K562 (cell line): ENCODE measurements around the gene GALNT9. TPM values are rescaled to one million over a fixed set of nuclear protein-coding genes. Genes with fewer than 3 reads are reported as not detected.

Experiments used
- ATAC-seq: fragments of 200-7000 bp; cut with Tn5 transposase; 3 replicates; pipeline ENCODE4 v1.9.1; 2020; ENCODE audit warnings: moderate library complexity
- BruUV-seq: library from RNA; stranded (reverse); fragments of 400-500 nt; replicated peaks from 2 replicates; lab custom pipeline; 2021; lab: Mats Ljungman, UMichigan
- CTCF ChIA-PET: fragments of 300-600 bp; formaldehyde crosslinking; extraction: SDS; loops from one replicate; lab custom pipeline; 2021; ENCODE audit warnings: low intra/inter-chr PET ratio; lab: Yijun Ruan, JAX
- POLR2A ChIA-PET: fragments of 300-600, 350-650 bp; sonication (Branson Sonifier 250); formaldehyde crosslinking; extraction: SDS; loops from one replicate; lab custom pipeline; 2021; ENCODE audit warnings: antibody characterized with exemption, inconsistent platforms; lab: Yijun Ruan, JAX
- DNase-seq, 4 experiments: peaks; one replicate each; pipeline versions ENCODE4 v3.0.0 to v3.0.0-alpha.2; 2011 to 2018; ENCODE audit warnings: low spot score in 3 of 4, mixed read lengths in 3 of 4; ENCODE audit errors: extremely low read depth in 1 of 4
- FAIRE-seq: peaks from 2 replicates; lab custom pipeline; 2011; peaks lifted over from hg19 to GRCh38; lab: Jason Lieb, UNC
- H2AFZ ChIP-seq: 2 replicates; pipeline ENCODE4 v1.6.0; 2011; ENCODE audit warnings: low read depth, low read length, control low read depth, inconsistent platforms
- H3K27ac ChIP-seq: fragments of 200-600 bp; 3 replicates; pipeline ENCODE4 v1.8.0; 2011; ENCODE audit warnings: low read depth, mild to moderate bottlenecking, control low read depth, inconsistent platforms, low read length, moderate library complexity, mixed read lengths; ENCODE audit errors: extremely low read depth
- H3K27me3 ChIP-seq, 2 experiments: fragments of 300-600 bp in 1 of 2; 2 replicates in 1 of 2; 3 replicates in 1 of 2; pipeline versions ENCODE4 v1.6.0 to v1.8.0; 2011; ENCODE audit warnings: inconsistent platforms in 2 of 2, low read length in 2 of 2, mild to moderate bottlenecking in 1 of 2, mixed read lengths in 1 of 2, moderate library complexity in 1 of 2; ENCODE audit not compliant: control insufficient read depth in 2 of 2, insufficient read depth in 2 of 2
- H3K36me3 ChIP-seq: fragments of 300-600 bp; 3 replicates; pipeline ENCODE4 v1.8.0; 2011; ENCODE audit warnings: mild to moderate bottlenecking, low read length, inconsistent platforms; ENCODE audit not compliant: control insufficient read depth, insufficient read depth
- H3K4me1 ChIP-seq, 2 experiments: fragments of 200-600 bp in 1 of 2; replicated peaks in 1 of 2; 2 replicates in 1 of 2; 3 replicates in 1 of 2; pipeline versions ENCODE4 v1.5.1 to v1.8.0; 2011; ENCODE audit warnings: inconsistent platforms in 2 of 2, low read length in 2 of 2, mild to moderate bottlenecking in 1 of 2, mixed read lengths in 1 of 2, moderate library complexity in 1 of 2; ENCODE audit not compliant: control insufficient read depth in 2 of 2, insufficient read depth in 2 of 2
- H3K4me2 ChIP-seq: 2 replicates; pipeline ENCODE4 v1.6.1; 2011; ENCODE audit warnings: low read length, control low read depth, inconsistent platforms, mixed read lengths; ENCODE audit not compliant: insufficient read depth
- H3K4me3 ChIP-seq: fragments of 200-600 bp; sonication (generic), shearing (Covaris generic); 2 replicates; pipeline ENCODE4 v1.5.1; 2016; ENCODE audit warnings: control low read depth, inconsistent platforms
- H3K79me2 ChIP-seq: fragments of 200-600 bp; 3 replicates; pipeline ENCODE4 v1.8.0; 2011; ENCODE audit warnings: low read length, inconsistent platforms; ENCODE audit not compliant: control insufficient read depth, insufficient read depth
- H3K9ac ChIP-seq, 2 experiments: 2 replicates each; pipeline versions ENCODE4 v1.6.0 to v1.6.1; 2011; ENCODE audit warnings: low read depth in 2 of 2, low read length in 2 of 2, control low read depth in 1 of 2, inconsistent platforms in 1 of 2, mild to moderate bottlenecking in 1 of 2, mixed read lengths in 1 of 2; ENCODE audit not compliant: insufficient read depth in 1 of 2
- H3K9me1 ChIP-seq: one replicate; pipeline ENCODE4 v1.6.0; 2011; ENCODE audit warnings: inconsistent platforms, mild to moderate bottlenecking, low read length, moderate library complexity; ENCODE audit not compliant: control insufficient read depth, insufficient read depth
- H3K9me3 ChIP-seq: replicated peaks from 2 replicates; pipeline ENCODE4 v1.5.1; 2011; ENCODE audit warnings: low read depth, low read length, inconsistent platforms; ENCODE audit not compliant: control insufficient read depth, insufficient read depth
- H4K20me1 ChIP-seq: replicated peaks from 2 replicates; pipeline ENCODE4 v1.6.1; 2011; ENCODE audit warnings: low read length, inconsistent platforms, mixed read lengths; ENCODE audit not compliant: control insufficient read depth, insufficient read depth
- CAMTA2 ChIP-seq: fragments of 250-450 bp; sonication (Bioruptor Pico); conservative IDR thresholded peaks from 2 replicates; pipeline ENCODE4 v1.5.1; 2022
- DNMT1 ChIP-seq: fragments of 450-650 bp; IDR thresholded peaks from 2 replicates; pipeline ENCODE4 v1.6.1; 2016; ENCODE audit warnings: antibody characterized with exemption, mild to moderate bottlenecking
- EGR1 ChIP-seq: fragments of 450-650 bp; conservative IDR thresholded peaks from 2 replicates; pipeline ENCODE4 v1.6.1; 2017; ENCODE audit warnings: mild to moderate bottlenecking
- NCOA6 ChIP-seq: fragments of 450-650 bp; IDR thresholded peaks from 2 replicates; pipeline ENCODE4 v1.6.1; 2017; ENCODE audit warnings: mild to moderate bottlenecking
- SMARCE1 ChIP-seq: fragments of 450-650 bp; IDR thresholded peaks from 2 replicates; pipeline ENCODE4 v1.7.1; 2016; ENCODE audit warnings: mild to moderate bottlenecking
- STAT5A ChIP-seq: IDR thresholded peaks from 2 replicates; pipeline ENCODE4 v1.6.1; 2012; ENCODE audit warnings: low read length, inconsistent platforms, borderline replicate concordance
- ZBTB8A ChIP-seq: fragments of 450-650 bp; IDR thresholded peaks from 2 replicates; pipeline ENCODE4 v1.6.1; 2018; ENCODE audit warnings: mild to moderate bottlenecking, moderate library complexity; ENCODE audit not compliant: partially characterized antibody
- ZNF282 ChIP-seq: sonication (generic); formaldehyde crosslinking; IDR thresholded peaks from 2 replicates; pipeline ENCODE4 v1.8.1; 2023; ENCODE audit warnings: missing genetic modification reagents
- ZNF583 ChIP-seq: fragments of 250-450 bp; sonication (Bioruptor Pico); IDR thresholded peaks from 2 replicates; pipeline ENCODE4 v1.4.0; 2020
- ZNF644 ChIP-seq: fragments of 200-800 bp; sonication (Bioruptor generic); IDR thresholded peaks from 2 replicates; pipeline ENCODE4 v1.6.1; 2016; ENCODE audit warnings: low read depth, missing genetic modification characterization, missing compliant biosample characterization
- WGBS: fragments of 100-300 bp; shearing (Covaris generic); methylation state at CpG from one replicate; pipeline ENCODE4 v1.1.6; 2016; ENCODE audit warnings: low coverage, mixed read lengths; ENCODE audit not compliant: insufficient coverage; ENCODE audit errors: missing lambda C conversion rate; 5-methylcytosine and 5-hydroxymethylcytosine counted together
- in situ Hi-C: fragments of 300-500 bp; cut with MboI; formaldehyde crosslinking; loops from 4 replicates; pipeline ENCODE4 v1.15.0; 2018; ENCODE audit warnings: inconsistent platforms, mixed read lengths
- intact Hi-C: fragments of 100-400 bp; cut with micrococcal nuclease; formaldehyde crosslinking; loops from 2 replicates; pipeline ENCODE4 v1.14.2; 2022
- polyA plus RNA-seq, 8 experiments: library from polyadenylated mRNA; depleted of rRNA in 4 of 8; stranded (reverse) in 5 of 8; unstranded in 3 of 8; fragments of >200 nt; fragmentation: Nextera tagmentation in 2 of 8; fragmentation: Illumina TruSeq in 1 of 8; extraction: Ambion mirVana in 2 of 8; extraction: Trizol in 1 of 8; gene quantifications; 2 replicates each; pipeline versions ENCODE4 v1.2.1 to v1.2.3, GENCODE V29; 2011 to 2014; ENCODE audit warnings: inconsistent platforms in 1 of 8, missing spikeins in 1 of 8
- total RNA-seq, 7 experiments: library from RNA; depleted of rRNA in 6 of 7; stranded (reverse); fragments of >200 nt in 6 of 7; fragmentation: Illumina TruSeq in 2 of 7; extraction: Trizol in 2 of 7; gene quantifications; 2 replicates each; pipeline versions ENCODE4 v1.2.1 to v1.2.3, GENCODE V29; 2011 to 2021; ENCODE audit warnings: low replicate concordance in 1 of 7

The GALNT9 gene
- total and polyA plus RNA-seq, 9 of the 15 experiments (the other 6 are each of a cell fraction or from before 2014, with no cell fraction given) = not detected

DNA sequence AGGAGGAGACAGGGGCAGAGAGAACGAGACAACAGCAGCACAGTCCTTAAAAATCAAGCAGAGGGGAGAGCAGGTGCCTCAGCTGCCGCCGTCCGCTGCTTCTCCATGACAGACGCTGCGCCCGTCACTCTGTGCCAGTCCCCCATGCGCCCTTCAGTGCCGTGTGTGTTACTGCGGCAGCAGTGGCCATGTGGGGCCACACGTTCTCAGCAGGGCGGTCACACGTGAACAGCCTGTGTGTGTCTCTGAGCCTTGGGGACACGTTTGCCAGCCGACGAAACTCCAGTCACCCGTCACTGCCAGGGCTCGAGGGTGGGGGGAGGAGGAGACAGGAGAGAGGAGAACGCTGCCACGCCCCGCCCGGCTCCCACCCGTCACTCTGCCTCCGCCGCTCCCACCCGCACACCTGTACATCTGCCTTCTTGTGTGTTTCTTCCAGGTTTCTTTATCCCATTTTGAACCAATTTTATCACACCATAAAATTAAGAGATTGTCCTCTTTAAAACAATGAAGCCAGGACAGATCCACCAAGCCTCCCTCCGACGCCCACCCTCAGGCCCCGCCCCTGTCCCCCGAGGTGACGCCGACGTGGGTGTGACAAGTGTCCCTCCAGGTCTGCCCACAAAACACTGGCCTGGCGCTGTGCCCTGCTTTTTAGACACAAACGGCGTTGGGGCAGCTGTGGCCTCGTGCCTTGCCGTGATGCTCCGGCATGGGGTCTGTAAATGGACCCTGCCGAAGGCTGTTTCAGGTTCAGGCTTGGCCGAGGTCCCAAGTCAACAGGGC is 58.2 kb downstream of the GALNT9 start:
- POLR2A ChIA-PET = no interaction called here
- TF ChIP-seq ZBTB8A = no peak
- TF ChIP-seq ZNF583 (CRISPR knock-in tag) = no peak
- TF ChIP-seq NCOA6 = no peak
- no peak for TF ChIP-seq SMARCE1
- TF ChIP-seq ZNF644 = no peak
- no peak for TF ChIP-seq EGR1
- no peak for TF ChIP-seq ZNF282
- TF ChIP-seq STAT5A = no peak
- TF ChIP-seq CAMTA2 (CRISPR knock-in tag) = no peak
- no peak for TF ChIP-seq DNMT1

More for the DNA sequence above, 58.2 kb downstream of the GALNT9 start:
- intact Hi-C loops = no loop called here
- 12% methylated on average over 27 of the region's 41 CpGs for WGBS
- Histone ChIP-seq H3K79me2 (no peaks in the 10 kb centered on the region), H3K27me3 (peaks cover 16 to 92% of the 10 kb centered on the region in 2 experiments; a peak in 4 of 5 replicates), H3K4me3 (no peak overlapping the region), H3K36me3 (no peaks in the 10 kb centered on the region), H2AFZ (no peak overlapping the region), H3K27ac (no peak overlapping the region), H3K4me2 (no peak overlapping the region), H3K9ac (no peak overlapping the region; a peak in 1 of 4 replicates), H4K20me1 (peaks cover 8% of the 10 kb centered on the region; the same call in 1 of the 2 replicates), H3K4me1 (peaks cover 0 to 23% of the 10 kb centered on the region in 2 experiments; a peak in 1 of 5 replicates), H3K9me3 (no peaks in the 10 kb centered on the region), H3K9me1 (no peaks in the 10 kb centered on the region)
- DNase-seq = no peak
- in situ Hi-C loops = no loop called here
- no peak for ATAC-seq
- CTCF ChIA-PET = no interaction called here
- no TSS peak for BruUV-seq
- no peak for FAIRE-seq
